ENCODE results near the gene EPB41L2. TPM values are rescaled to one million over a fixed set of nuclear protein-coding genes. Genes with fewer than 3 reads are reported as not detected.

Gene EPB41L2
- total RNA-seq, 1 experiment from 2014 or later = 106 TPM

- no peak for DNase-seq (ENCODE audit: low spot score)
- Mint-ChIP-seq H3K4me1 (peaks cover 34% of the 10 kb centered on the region), H3K27me3 (ENCODE audit: low read depth) (peaks cover 7% of the 10 kb centered on the region; the same call in 1 of the 2 replicates), H3K4me3 (no peak overlapping the region), H3K27ac (peak overlapping the region; percentile 12; the same call in 1 of the 2 replicates), H3K36me3 (peaks cover 20% of the 10 kb centered on the region), H3K9me3 (peaks cover 23% of the 10 kb centered on the region)
- TF ChIP-seq ELF4 (CRISPR knock-in tag; IDR thresholded peaks at IDR 0.05; ENCODE audit: low read depth) = no peak
- ChIA-PET CTCF (no interaction called here), POLR2A (no interaction called here)
- no peak for ATAC-seq
These were observed 3.6 kb downstream of the EPB41L2 start for GRCh38 chr6:131059486-131059885.

DNA sequence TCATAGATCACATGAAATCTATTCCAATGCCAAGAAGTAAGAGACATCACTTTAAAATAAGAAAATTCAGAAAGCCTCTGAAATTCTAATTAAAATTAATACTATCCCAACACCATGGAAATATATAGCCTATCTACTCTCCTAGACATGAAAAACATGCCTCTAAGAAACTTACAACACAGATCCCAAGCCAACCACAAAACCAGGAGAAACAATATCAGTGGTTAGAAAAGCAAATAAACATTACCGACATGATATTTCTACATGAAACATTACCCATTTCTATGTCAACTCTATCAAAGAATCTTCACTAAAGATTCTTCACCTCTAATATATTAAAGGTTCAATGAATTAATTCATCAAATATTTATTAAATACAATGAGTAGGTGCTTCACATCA lies 4.8 kb downstream of the EPB41L2 start:
- TF ChIP-seq SMAD4 (CRISPR knock-in tag; IDR thresholded peaks at IDR 0.05) (no peak), PRDM15 (CRISPR knock-in tag; IDR thresholded peaks at IDR 0.05) (no peak), ZNF263 (CRISPR knock-in tag; IDR thresholded peaks at IDR 0.05; ENCODE audit: low read depth) (no peak), PRRX2 (CRISPR knock-in tag; IDR thresholded peaks at IDR 0.05) (no peak), JAZF1 (CRISPR knock-in tag; IDR thresholded peaks at IDR 0.05) (no peak), NR1H2 (CRISPR knock-in tag; IDR thresholded peaks at IDR 0.05) (no peak), GTF2I (CRISPR knock-in tag; conservative IDR thresholded peaks at IDR 0.05) (no peak), ZBTB21 (CRISPR knock-in tag; IDR thresholded peaks at IDR 0.05; ENCODE audit: borderline replicate concordance) (no peak), OVOL2 (CRISPR knock-in tag; IDR thresholded peaks at IDR 0.05; ENCODE audit: borderline replicate concordance) (no peak), NFYB (CRISPR knock-in tag; conservative IDR thresholded peaks at IDR 0.05; ENCODE audit: low read depth) (no peak)
- TF ChIP-seq, protein P1, sequence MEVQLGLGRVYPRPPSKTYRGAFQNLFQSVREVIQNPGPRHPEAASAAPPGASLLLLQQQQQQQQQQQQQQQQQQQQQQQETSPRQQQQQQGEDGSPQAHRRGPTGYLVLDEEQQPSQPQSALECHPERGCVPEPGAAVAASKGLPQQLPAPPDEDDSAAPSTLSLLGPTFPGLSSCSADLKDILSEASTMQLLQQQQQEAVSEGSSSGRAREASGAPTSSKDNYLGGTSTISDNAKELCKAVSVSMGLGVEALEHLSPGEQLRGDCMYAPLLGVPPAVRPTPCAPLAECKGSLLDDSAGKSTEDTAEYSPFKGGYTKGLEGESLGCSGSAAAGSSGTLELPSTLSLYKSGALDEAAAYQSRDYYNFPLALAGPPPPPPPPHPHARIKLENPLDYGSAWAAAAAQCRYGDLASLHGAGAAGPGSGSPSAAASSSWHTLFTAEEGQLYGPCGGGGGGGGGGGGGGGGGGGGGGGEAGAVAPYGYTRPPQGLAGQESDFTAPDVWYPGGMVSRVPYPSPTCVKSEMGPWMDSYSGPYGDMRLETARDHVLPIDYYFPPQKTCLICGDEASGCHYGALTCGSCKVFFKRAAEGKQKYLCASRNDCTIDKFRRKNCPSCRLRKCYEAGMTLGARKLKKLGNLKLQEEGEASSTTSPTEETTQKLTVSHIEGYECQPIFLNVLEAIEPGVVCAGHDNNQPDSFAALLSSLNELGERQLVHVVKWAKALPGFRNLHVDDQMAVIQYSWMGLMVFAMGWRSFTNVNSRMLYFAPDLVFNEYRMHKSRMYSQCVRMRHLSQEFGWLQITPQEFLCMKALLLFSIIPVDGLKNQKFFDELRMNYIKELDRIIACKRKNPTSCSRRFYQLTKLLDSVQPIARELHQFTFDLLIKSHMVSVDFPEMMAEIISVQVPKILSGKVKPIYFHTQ (CRISPR knock-in tag; IDR thresholded peaks at IDR 0.05) = no peak
- TF ChIP-seq, protein P2, sequence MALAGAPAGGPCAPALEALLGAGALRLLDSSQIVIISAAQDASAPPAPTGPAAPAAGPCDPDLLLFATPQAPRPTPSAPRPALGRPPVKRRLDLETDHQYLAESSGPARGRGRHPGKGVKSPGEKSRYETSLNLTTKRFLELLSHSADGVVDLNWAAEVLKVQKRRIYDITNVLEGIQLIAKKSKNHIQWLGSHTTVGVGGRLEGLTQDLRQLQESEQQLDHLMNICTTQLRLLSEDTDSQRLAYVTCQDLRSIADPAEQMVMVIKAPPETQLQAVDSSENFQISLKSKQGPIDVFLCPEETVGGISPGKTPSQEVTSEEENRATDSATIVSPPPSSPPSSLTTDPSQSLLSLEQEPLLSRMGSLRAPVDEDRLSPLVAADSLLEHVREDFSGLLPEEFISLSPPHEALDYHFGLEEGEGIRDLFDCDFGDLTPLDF (CRISPR knock-in tag; IDR thresholded peaks at IDR 0.05) = no peak
- Mint-ChIP-seq H3K4me3 (no peak overlapping the region), H3K27ac (no peak overlapping the region), H3K27me3 (ENCODE audit: low read depth) (no peaks in the 10 kb centered on the region), H3K9me3 (peaks cover 31% of the 10 kb centered on the region), H3K4me1 (peaks cover 26% of the 10 kb centered on the region), H3K36me3 (peaks cover 29% of the 10 kb centered on the region)
- no peak for ATAC-seq
- POLR2A ChIA-PET = no interaction called here
- DNase-seq (ENCODE audit: low spot score) = no peak
- CTCF ChIA-PET = no interaction called here

DNA sequence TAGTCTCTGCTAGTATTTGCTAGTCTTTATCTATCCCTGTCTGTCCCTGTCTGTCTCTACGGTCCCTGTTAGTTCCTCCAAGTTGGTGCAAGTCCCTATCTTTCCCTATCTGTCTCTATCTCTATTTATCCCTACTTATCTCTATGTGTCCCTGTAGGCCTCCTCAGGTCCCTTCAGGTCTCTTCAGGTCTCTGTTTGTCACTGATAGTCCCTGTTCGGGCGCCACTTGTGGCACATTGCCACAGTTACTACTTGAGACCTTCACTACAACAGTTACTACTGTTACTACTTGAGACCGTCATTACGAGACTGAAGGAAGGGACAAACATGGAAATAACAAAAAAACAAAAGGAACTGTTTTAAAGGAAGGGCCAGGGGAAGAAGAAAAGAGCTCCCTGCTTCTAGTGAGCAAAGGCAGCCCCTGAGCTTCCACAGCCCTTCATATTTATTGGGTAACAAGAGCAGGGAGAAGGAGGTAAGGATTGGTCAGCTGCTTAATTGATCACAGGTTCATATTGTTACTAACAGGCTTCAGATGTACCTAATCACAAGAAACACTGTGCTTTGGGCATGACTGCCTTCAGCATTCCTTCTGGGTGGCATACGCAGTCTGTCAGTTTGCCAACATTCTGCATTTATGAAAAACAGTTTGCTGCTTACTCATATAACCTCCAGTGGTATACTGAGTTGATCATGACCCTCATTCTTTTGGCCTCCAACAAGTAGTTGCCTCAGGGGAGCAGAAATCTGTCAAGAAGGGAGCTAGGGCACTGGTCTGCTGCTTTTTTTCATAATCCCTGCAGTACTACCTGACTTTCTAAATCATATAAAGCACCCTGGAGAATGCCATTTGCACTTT lies 8.4 kb downstream of the EPB41L2 start:
- H3K27ac Mint-ChIP-seq = no peak overlapping the region
- no peak overlapping the region for H3K4me3 Mint-ChIP-seq
- ChIA-PET POLR2A (no interaction called here), CTCF (no interaction called here)
- no peaks in the 10 kb centered on the region for H3K27me3 Mint-ChIP-seq (ENCODE audit: low read depth)
- peaks cover 8% of the 10 kb centered on the region for H3K4me1 Mint-ChIP-seq
- H3K36me3 Mint-ChIP-seq = peaks cover 29% of the 10 kb centered on the region
- DNase-seq (ENCODE audit: low spot score) (no peak), ATAC-seq (no peak)
- peaks cover 31% of the 10 kb centered on the region for H3K9me3 Mint-ChIP-seq
- TF ChIP-seq, protein P3, sequence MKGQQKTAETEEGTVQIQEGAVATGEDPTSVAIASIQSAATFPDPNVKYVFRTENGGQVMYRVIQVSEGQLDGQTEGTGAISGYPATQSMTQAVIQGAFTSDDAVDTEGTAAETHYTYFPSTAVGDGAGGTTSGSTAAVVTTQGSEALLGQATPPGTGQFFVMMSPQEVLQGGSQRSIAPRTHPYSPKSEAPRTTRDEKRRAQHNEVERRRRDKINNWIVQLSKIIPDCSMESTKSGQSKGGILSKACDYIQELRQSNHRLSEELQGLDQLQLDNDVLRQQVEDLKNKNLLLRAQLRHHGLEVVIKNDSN (CRISPR knock-in tag; IDR thresholded peaks at IDR 0.05) = no peak
- TF ChIP-seq RELA (CRISPR knock-in tag; IDR thresholded peaks at IDR 0.05; ENCODE audit: borderline replicate concordance) (no peak), ATF1 (CRISPR knock-in tag; IDR thresholded peaks at IDR 0.05) (no peak), FOXJ3 (CRISPR knock-in tag; IDR thresholded peaks at IDR 0.05; ENCODE audit: borderline replicate concordance) (no peak), CREM (CRISPR knock-in tag; IDR thresholded peaks at IDR 0.05) (no peak), USF2 (CRISPR knock-in tag; IDR thresholded peaks at IDR 0.05) (no peak), EMX1 (CRISPR knock-in tag; IDR thresholded peaks at IDR 0.05) (no peak), NR1H2 (CRISPR knock-in tag; IDR thresholded peaks at IDR 0.05) (no peak)
